ENCODE measurements around the gene HNRNPA2B1.
A peak's percentile ranks its signal among the peaks of the same experiment; 100 is the strongest.
"Not testable (repeated sequence)": the region's sequence is repeated elsewhere in the genome, so short reads cannot be mapped to it uniquely, and the experiment has no call there.

The HNRNPA2B1 gene

GRCh38 chr7:26195867-26196657, 4.5 kb downstream of the HNRNPA2B1 start:
- Mint-ChIP-seq H3K36me3 (ENCODE audit: low read depth) (peaks cover 87% of the 10 kb centered on the region), H3K9me3 (no peaks in the 10 kb centered on the region), H3K4me1 (peaks cover 54% of the 10 kb centered on the region), H3K4me3 (peak overlapping the region; percentile 59 to 99 (median 99)), H3K27me3 (ENCODE audit: low read depth) (no peaks in the 10 kb centered on the region), H3K27ac (peak overlapping the region; percentile 5 to 67 (median 34))
- no peak for TF ChIP-seq CTCF (IDR thresholded peaks at IDR 0.05; ENCODE audit: unreplicated experiment in 3 of 3)

GRCh38 chr7:26195182-26195581, 5.4 kb downstream of the HNRNPA2B1 start:
- no peaks in the 10 kb centered on the region for H3K9me3 Mint-ChIP-seq
- H3K4me3 Mint-ChIP-seq, result peak overlapping the region; percentile 10 to 52 (median 51)

GRCh38 chr7:26194764-26195163, 5.8 kb downstream of the HNRNPA2B1 start:
- Mint-ChIP-seq H3K4me1 (peaks cover 54% of the 10 kb centered on the region), H3K36me3 (ENCODE audit: low read depth) (peaks cover 95% of the 10 kb centered on the region)
- not testable (repeated sequence) for H3K27ac Mint-ChIP-seq; H3K9me3 Mint-ChIP-seq; H3K4me3 Mint-ChIP-seq; H3K27me3 Mint-ChIP-seq (ENCODE audit: low read depth)

More at GRCh38 chr7:26195182-26195581, 5.4 kb downstream of the HNRNPA2B1 start:
- peaks cover 92% of the 10 kb centered on the region for H3K36me3 Mint-ChIP-seq (ENCODE audit: low read depth)
- no peaks in the 10 kb centered on the region for H3K27me3 Mint-ChIP-seq (ENCODE audit: low read depth)
- no peak for TF ChIP-seq CTCF (IDR thresholded peaks at IDR 0.05; ENCODE audit: unreplicated experiment in 3 of 3)
- peaks cover 54% of the 10 kb centered on the region for H3K4me1 Mint-ChIP-seq
- H3K27ac Mint-ChIP-seq, result peak overlapping the region; percentile 5 to 58 (median 34)

GRCh38 chr7:26193432-26194207, 6.9 kb downstream of the HNRNPA2B1 start:
- TF ChIP-seq CTCF (IDR thresholded peaks at IDR 0.05; ENCODE audit: unreplicated experiment in 3 of 3), result no peak
- peaks cover 95% of the 10 kb centered on the region for H3K36me3 Mint-ChIP-seq (ENCODE audit: low read depth)
- H3K9me3 Mint-ChIP-seq, result no peaks in the 10 kb centered on the region
- no peaks in the 10 kb centered on the region for H3K27me3 Mint-ChIP-seq (ENCODE audit: low read depth)
- peaks cover 54% of the 10 kb centered on the region for H3K4me1 Mint-ChIP-seq
- H3K27ac Mint-ChIP-seq, result peak overlapping the region; percentile 36 to 78 (median 78)
- peak overlapping the region; percentile 58 to 71 (median 60) for H3K4me3 Mint-ChIP-seq

GRCh38 chr7:26192485-26193087, 8.0 kb downstream of the HNRNPA2B1 start:
- H3K36me3 Mint-ChIP-seq (ENCODE audit: low read depth), result peaks cover 95% of the 10 kb centered on the region
- H3K4me3 Mint-ChIP-seq, result no peak overlapping the region
- H3K9me3 Mint-ChIP-seq, result no peaks in the 10 kb centered on the region
- no peaks in the 10 kb centered on the region for H3K27me3 Mint-ChIP-seq (ENCODE audit: low read depth)
- peak overlapping the region; percentile 10 to 78 (median 78) for H3K27ac Mint-ChIP-seq
- TF ChIP-seq CTCF (IDR thresholded peaks at IDR 0.05; ENCODE audit: unreplicated experiment in 3 of 3), result no peak
- H3K4me1 Mint-ChIP-seq, result peaks cover 49% of the 10 kb centered on the region

GRCh38 chr7:26191974-26192479, 8.5 kb downstream of the HNRNPA2B1 start:
- H3K4me1 Mint-ChIP-seq, result peaks cover 44% of the 10 kb centered on the region
- peak overlapping the region; percentile 10 to 78 (median 47) for H3K27ac Mint-ChIP-seq
- TF ChIP-seq CTCF (IDR thresholded peaks at IDR 0.05; ENCODE audit: unreplicated experiment in 3 of 3), result no peak
- H3K36me3 Mint-ChIP-seq (ENCODE audit: low read depth), result peaks cover 94% of the 10 kb centered on the region
- H3K9me3 Mint-ChIP-seq, result no peaks in the 10 kb centered on the region
- no peaks in the 10 kb centered on the region for H3K27me3 Mint-ChIP-seq (ENCODE audit: low read depth)
- no peak overlapping the region for H3K4me3 Mint-ChIP-seq

Data from nephron (organoid).